ENCODE data around the gene HOXD9.

Gene HOXD9

GRCh38 chr2:176137906-176138305 is 15.4 kb downstream of the HOXD9 start:
- Histone ChIP-seq H3K27ac (ENCODE audit: low read length) (no peak overlapping the region), H3K36me3 (replicated peaks; ENCODE audit: low read depth, low read length) (no peaks in the 10 kb centered on the region), H3K9ac (ENCODE audit: low read length) (no peak overlapping the region), H4K20me1 (ENCODE audit: insufficient read depth, low read length) (no peaks in the 10 kb centered on the region), H3K4me1 (ENCODE audit: low read length) (0 out of 2 replicates have a peak, but pooled peaks cover 5% of the 10 kb centered on the region), H3K27me3 (ENCODE audit: low read depth, low read length) (no peaks in the 10 kb centered on the region), H3K4me3 (ENCODE audit: low read length) (no peak overlapping the region), H3K79me2 (ENCODE audit: low read length) (no peaks in the 10 kb centered on the region), H3K4me2 (ENCODE audit: low read length) (no peak overlapping the region), H3K9me3 (ENCODE audit: insufficient read depth, low read length) (no peaks in the 10 kb centered on the region), H2AFZ (ENCODE audit: low read depth, low read length) (no peak overlapping the region)
- TF ChIP-seq CTCF (IDR thresholded peaks at IDR 0.05; ENCODE audit: low read depth, low read length) (no peak), EZH2phosphoT487 (IDR thresholded peaks at IDR 0.05; ENCODE audit: low read depth) (no peak)

- Histone ChIP-seq H2AFZ (ENCODE audit: low read depth, low read length) (no peak overlapping the region), H3K4me1 (ENCODE audit: low read length) (0 out of 2 replicates have a peak, but pooled peaks cover 5% of the 10 kb centered on the region), H3K4me2 (ENCODE audit: low read length) (no peak overlapping the region), H4K20me1 (ENCODE audit: insufficient read depth, low read length) (no peaks in the 10 kb centered on the region), H3K27ac (ENCODE audit: low read length) (no peak overlapping the region), H3K36me3 (replicated peaks; ENCODE audit: low read depth, low read length) (no peaks in the 10 kb centered on the region), H3K4me3 (ENCODE audit: low read length) (no peak overlapping the region), H3K79me2 (ENCODE audit: low read length) (no peaks in the 10 kb centered on the region), H3K27me3 (ENCODE audit: low read depth, low read length) (no peaks in the 10 kb centered on the region), H3K9me3 (ENCODE audit: insufficient read depth, low read length) (no peaks in the 10 kb centered on the region), H3K9ac (ENCODE audit: low read length) (no peak overlapping the region)
- no peak for TF ChIP-seq EZH2phosphoT487 (IDR thresholded peaks at IDR 0.05; ENCODE audit: low read depth)
- no peak for TF ChIP-seq CTCF (IDR thresholded peaks at IDR 0.05; ENCODE audit: low read depth, low read length)
These were observed 16.0 kb downstream of the HOXD9 start for GRCh38 chr2:176138526-176138922.

- no peaks in the 10 kb centered on the region for H3K79me2 ChIP-seq (ENCODE audit: low read length)
- no peaks in the 10 kb centered on the region for H3K9me3 ChIP-seq (ENCODE audit: insufficient read depth, low read length)
- no peak overlapping the region for H3K27ac ChIP-seq (ENCODE audit: low read length)
- H4K20me1 ChIP-seq (ENCODE audit: insufficient read depth, low read length): no peaks in the 10 kb centered on the region
- H3K4me3 ChIP-seq (ENCODE audit: low read length): no peak overlapping the region
- 0 out of 2 replicates have a peak, but pooled peaks cover 5% of the 10 kb centered on the region for H3K4me1 ChIP-seq (ENCODE audit: low read length)
- no peaks in the 10 kb centered on the region for H3K27me3 ChIP-seq (ENCODE audit: low read depth, low read length)
- no peak overlapping the region for H3K9ac ChIP-seq (ENCODE audit: low read length)
- TF ChIP-seq CTCF (IDR thresholded peaks at IDR 0.05; ENCODE audit: low read depth, low read length) (no peak), EZH2phosphoT487 (IDR thresholded peaks at IDR 0.05; ENCODE audit: low read depth) (no peak)
- H3K4me2 ChIP-seq (ENCODE audit: low read length): no peak overlapping the region
- no peaks in the 10 kb centered on the region for H3K36me3 ChIP-seq (replicated peaks; ENCODE audit: low read depth, low read length)
- no peak overlapping the region for H2AFZ ChIP-seq (ENCODE audit: low read depth, low read length)
These were observed 16.6 kb downstream of the HOXD9 start for GRCh38 chr2:176138923-176139660.

GRCh38 chr2:176139661-176140512 is 17.4 kb downstream of the HOXD9 start:
- H3K9me3 ChIP-seq (ENCODE audit: insufficient read depth, low read length): no peaks in the 10 kb centered on the region
- no peak overlapping the region for H3K27ac ChIP-seq (ENCODE audit: low read length)
- TF ChIP-seq EZH2phosphoT487 (IDR thresholded peaks at IDR 0.05; ENCODE audit: low read depth) (no peak), CTCF (IDR thresholded peaks at IDR 0.05; ENCODE audit: low read depth, low read length) (no peak)
- peak overlapping the region; percentile 60 for H3K9ac ChIP-seq (ENCODE audit: low read length)
- H4K20me1 ChIP-seq (ENCODE audit: insufficient read depth, low read length): no peaks in the 10 kb centered on the region
- no peaks in the 10 kb centered on the region for H3K79me2 ChIP-seq (ENCODE audit: low read length)
- no peaks in the 10 kb centered on the region for H3K27me3 ChIP-seq (ENCODE audit: low read depth, low read length)
- H3K4me3 ChIP-seq (ENCODE audit: low read length): peak overlapping the region; percentile 75
- peak overlapping the region; percentile 75 for H3K4me2 ChIP-seq (ENCODE audit: low read length)
- no peaks in the 10 kb centered on the region for H3K36me3 ChIP-seq (replicated peaks; ENCODE audit: low read depth, low read length)
- H3K4me1 ChIP-seq (ENCODE audit: low read length): 0 out of 2 replicates have a peak, but pooled peaks cover 5% of the 10 kb centered on the region
- peak overlapping the region; percentile 64 for H2AFZ ChIP-seq (ENCODE audit: low read depth, low read length)
